ENCODE data around the gene PDE4B.

PDE4B gene

DNA sequence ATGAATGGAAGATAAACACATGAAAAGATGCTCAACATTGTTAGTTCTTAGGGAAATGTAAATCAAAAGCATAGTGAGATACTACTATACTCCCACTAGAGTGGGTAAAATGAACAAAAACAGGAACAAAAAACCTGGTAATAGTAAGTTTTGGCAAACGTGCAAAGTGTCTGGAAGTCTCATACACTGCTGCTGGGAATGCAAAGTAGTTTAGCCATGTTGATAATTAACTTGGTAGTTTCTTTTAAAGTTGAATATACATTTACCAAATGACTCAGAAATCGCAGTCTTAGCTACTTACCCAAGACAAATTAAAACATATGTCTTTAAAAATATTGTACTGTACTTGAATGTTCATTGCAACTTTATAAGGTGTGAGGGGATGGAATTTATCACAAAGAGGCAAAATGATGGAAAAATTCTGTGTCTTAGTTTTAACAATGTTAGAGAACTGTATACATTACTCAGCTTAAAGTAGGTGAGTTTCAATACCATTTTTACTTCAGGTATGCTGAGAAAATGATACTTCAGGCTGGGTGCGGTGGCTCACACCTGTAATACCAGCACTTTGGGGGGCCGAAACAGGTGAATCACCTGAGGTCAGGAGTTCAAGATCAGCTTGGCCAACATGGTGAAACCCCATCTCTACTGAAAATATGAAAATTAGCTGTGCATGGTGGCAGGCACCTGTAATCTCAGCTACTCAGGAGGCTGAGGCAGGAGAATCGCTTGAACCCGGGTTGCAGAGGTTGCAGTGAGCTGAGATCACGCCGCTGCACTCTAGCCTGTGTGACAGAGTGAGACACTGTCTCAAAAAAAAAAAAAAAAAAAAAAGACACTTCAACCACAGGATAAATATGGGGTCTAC lies 102.3 kb downstream of the PDE4B start:
- no peak overlapping the region for H3K4me3 ChIP-seq (ENCODE audit: low read depth, low read length)
- TF ChIP-seq, protein P1, sequence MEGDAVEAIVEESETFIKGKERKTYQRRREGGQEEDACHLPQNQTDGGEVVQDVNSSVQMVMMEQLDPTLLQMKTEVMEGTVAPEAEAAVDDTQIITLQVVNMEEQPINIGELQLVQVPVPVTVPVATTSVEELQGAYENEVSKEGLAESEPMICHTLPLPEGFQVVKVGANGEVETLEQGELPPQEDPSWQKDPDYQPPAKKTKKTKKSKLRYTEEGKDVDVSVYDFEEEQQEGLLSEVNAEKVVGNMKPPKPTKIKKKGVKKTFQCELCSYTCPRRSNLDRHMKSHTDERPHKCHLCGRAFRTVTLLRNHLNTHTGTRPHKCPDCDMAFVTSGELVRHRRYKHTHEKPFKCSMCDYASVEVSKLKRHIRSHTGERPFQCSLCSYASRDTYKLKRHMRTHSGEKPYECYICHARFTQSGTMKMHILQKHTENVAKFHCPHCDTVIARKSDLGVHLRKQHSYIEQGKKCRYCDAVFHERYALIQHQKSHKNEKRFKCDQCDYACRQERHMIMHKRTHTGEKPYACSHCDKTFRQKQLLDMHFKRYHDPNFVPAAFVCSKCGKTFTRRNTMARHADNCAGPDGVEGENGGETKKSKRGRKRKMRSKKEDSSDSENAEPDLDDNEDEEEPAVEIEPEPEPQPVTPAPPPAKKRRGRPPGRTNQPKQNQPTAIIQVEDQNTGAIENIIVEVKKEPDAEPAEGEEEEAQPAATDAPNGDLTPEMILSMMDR (IDR thresholded peaks at IDR 0.05; ENCODE audit: borderline replicate concordance, insufficient read depth, low read depth, low read length): no peak

DNA sequence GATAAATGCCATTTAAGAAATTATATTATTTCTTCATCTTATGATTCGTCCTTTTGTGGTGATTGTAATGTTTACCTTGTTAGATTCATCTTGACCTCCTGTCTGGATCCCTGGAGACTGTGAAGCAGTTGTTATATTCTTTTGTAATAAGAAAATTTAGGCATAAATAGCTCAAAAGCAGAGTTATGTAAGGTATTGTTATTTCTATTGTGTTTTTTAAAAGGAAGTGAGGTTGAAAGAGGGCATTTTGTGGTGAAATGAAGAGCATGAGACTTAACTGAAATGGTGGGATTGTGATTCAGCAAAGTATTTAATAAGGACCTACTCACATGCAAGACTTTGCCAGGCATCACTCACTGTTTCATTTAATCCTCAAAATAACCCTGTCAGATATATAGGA lies 104.0 kb downstream of the PDE4B start:
- no peak overlapping the region for H3K4me3 ChIP-seq (ENCODE audit: low read depth, low read length)
- TF ChIP-seq, protein P1 (IDR thresholded peaks at IDR 0.05; ENCODE audit: borderline replicate concordance, insufficient read depth, low read depth, low read length): no peak

DNA sequence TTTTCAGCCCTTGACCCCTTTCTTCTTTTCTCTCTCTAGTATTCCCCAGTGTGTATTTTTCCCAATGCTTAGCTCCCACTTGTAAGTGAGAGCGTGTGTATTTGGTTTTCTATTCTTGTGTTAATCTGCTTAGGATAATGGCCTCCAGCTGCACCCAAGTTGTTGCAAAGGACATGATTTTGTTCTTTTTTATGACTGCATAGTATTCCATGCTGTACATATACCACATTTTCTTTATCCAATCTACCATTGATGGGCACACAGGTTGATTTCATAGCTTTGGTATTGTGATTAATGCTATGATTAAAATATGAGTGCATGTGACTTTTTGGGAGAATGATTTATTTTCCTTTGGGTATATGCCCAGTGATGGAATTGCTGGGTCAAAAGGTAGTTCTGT lies 104.8 kb downstream of the PDE4B start:
- TF ChIP-seq, protein P1 (IDR thresholded peaks at IDR 0.05; ENCODE audit: borderline replicate concordance, insufficient read depth, low read depth, low read length): no peak
- no peak overlapping the region for H3K4me3 ChIP-seq (ENCODE audit: low read depth, low read length)

DNA sequence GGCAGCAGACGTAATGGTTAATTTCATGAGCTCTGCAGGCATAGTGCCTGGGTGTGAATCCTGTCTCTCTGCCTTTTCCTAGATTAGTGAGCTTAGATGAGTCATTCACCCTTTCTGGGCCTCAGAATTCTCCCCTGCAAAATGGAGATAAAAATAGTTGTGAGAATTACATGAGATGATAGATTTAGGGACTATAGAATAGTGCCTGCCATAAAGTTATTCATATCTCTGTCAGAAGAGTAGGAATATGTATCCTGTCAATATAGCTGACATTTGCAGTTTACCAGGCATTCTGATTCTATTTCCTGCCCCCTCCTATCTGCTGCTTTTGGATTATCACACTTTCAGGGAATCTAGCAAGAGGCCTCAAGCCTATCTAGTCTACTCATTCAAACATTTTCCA lies 112.0 kb downstream of the PDE4B start:
- no peak overlapping the region for H3K4me3 ChIP-seq (ENCODE audit: low read depth, low read length)
- TF ChIP-seq, protein P1 (IDR thresholded peaks at IDR 0.05; ENCODE audit: borderline replicate concordance, insufficient read depth, low read depth, low read length): no peak

DNA sequence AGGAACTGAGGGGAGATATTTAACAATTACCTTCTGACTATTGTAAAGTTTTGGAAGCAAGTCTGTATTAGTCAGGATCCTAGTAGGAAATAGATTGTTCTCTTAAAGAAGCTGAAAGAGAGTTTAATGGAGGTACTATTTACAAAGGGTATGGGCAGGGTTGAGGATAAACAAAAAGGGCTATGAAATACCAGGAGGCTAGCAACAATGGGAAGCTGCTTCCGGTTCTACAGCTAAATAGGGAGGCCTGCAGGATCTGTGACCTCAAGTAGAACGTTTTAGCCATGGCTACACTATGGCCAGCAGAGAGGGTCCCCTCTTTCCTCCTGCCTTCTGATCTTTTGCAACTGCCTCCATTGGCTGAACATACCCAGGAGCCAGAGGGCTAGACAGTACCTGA lies 117.7 kb downstream of the PDE4B start:
- H3K4me3 ChIP-seq (ENCODE audit: low read depth, low read length): no peak overlapping the region
- TF ChIP-seq, protein P1 (IDR thresholded peaks at IDR 0.05; ENCODE audit: borderline replicate concordance, insufficient read depth, low read depth, low read length): no peak

DNA sequence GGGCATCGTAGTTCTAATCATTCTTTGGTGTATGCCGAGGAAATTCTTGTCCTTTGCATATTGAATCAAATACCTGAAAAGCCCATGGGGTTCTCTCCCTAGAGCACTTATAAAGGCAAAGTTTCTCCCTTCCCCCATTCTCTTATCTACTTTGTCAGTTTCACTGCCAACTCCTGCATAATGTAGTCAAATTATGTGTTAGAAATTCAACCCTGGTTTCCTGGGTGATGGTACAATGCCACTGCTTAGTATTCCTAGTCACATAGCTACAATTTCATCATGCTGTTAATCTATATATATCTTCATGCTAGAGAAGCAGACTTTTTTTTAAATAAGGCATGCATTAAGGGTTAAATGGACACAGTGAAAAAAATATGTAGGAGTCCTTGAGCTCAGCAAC lies 119.0 kb downstream of the PDE4B start:
- TF ChIP-seq, protein P1 (IDR thresholded peaks at IDR 0.05; ENCODE audit: borderline replicate concordance, insufficient read depth, low read depth, low read length): no peak
- H3K4me3 ChIP-seq (ENCODE audit: low read depth, low read length): no peak overlapping the region

DNA sequence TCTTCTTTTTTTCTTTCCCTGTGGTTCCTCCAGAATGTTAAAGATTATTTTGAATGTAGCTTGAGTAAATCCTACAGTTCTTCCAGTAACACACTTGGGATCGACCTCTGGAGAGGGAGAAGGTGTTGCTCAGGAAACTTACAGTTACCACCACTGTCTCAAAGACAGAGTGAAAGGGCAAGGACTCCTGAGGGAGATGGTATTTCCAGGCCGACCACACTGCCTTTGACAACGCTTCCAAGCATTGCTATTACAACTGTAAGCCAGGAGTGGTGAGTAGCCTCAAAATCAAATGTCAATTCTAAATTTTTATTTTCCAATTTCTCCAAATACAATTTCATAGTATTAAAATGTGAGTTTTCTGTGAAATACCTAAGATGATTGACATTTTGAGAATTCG lies 125.9 kb downstream of the PDE4B start:
- TF ChIP-seq, protein P1 (IDR thresholded peaks at IDR 0.05; ENCODE audit: borderline replicate concordance, insufficient read depth, low read depth, low read length): no peak
- no peak overlapping the region for H3K4me3 ChIP-seq (ENCODE audit: low read depth, low read length)

All from GM12875 (cell line).